PC-3 (cell line): ENCODE data around the gene THTPA. TPM values are rescaled to one million over a fixed set of nuclear protein-coding genes. Genes with fewer than 3 reads are reported as not detected.
"Not testable (repeated sequence)": the region's sequence is repeated elsewhere in the genome, so short reads cannot be mapped to it uniquely, and the experiment has no call there.

ENCODE experiments used
- ATAC-seq: fragments of 200-7000 bp; cut with Tn5 transposase; 2 replicates; pipeline ENCODE4 v1.9.1; 2020; ENCODE audit warnings: mild to moderate bottlenecking, moderate library complexity
- BruUV-seq: library from RNA; stranded (reverse); fragments of 400-500 nt; replicated peaks from 2 replicates; lab custom pipeline; 2021; lab: Mats Ljungman, UMichigan
- CTCF ChIA-PET: fragments of 300-600 bp; sonication (Branson Sonifier 250); formaldehyde crosslinking; loops from one replicate; lab custom pipeline; 2022; ENCODE audit warnings: antibody characterized with exemption; lab: Charles Lee
- POLR2A ChIA-PET: fragments of 300-600 bp; sonication (Branson Sonifier 250); formaldehyde crosslinking; loops from one replicate; lab custom pipeline; 2022; ENCODE audit warnings: antibody characterized with exemption; ENCODE audit not compliant: unreplicated experiment; lab: Charles Lee
- DNase-seq: peaks from one replicate; pipeline ENCODE4 v3.0.0-alpha.2; 2015
- H2AFZ ChIP-seq: fragments of 300-600 bp; sonication (generic); 2 replicates; pipeline ENCODE4 v1.6.0; 2016; ENCODE audit warnings: antibody characterized with exemption, low read length
- H3F3A ChIP-seq: fragments of 300-600 bp; sonication (generic); one replicate; pipeline ENCODE4 v1.6.0; 2017; ENCODE audit warnings: antibody characterized with exemption, low read length, control low read depth, mild to moderate bottlenecking; ENCODE audit not compliant: unreplicated experiment
- H3K27ac ChIP-seq: fragments of 300-600 bp; sonication (generic); 2 replicates; pipeline ENCODE4 v1.5.1; 2016; ENCODE audit warnings: mild to moderate bottlenecking, low read length
- H3K27me3 ChIP-seq: fragments of 300-600 bp; sonication (generic); 2 replicates; pipeline ENCODE4 v1.6.1; 2016; ENCODE audit warnings: low read length, mixed read lengths
- H3K36me3 ChIP-seq: fragments of 300-600 bp; sonication (generic); 2 replicates; pipeline ENCODE4 v1.6.1; 2016; ENCODE audit warnings: low read depth, mixed run types, low read length, mixed read lengths
- H3K4me1 ChIP-seq: fragments of 300-600 bp; sonication (generic); 2 replicates; pipeline ENCODE4 v1.5.1; 2016; ENCODE audit warnings: low read length; ENCODE audit not compliant: insufficient read depth
- H3K4me2 ChIP-seq: fragments of 300-600 bp; sonication (generic); 2 replicates; pipeline ENCODE4 v1.6.0; 2016; ENCODE audit warnings: low read length
- H3K4me3 ChIP-seq: fragments of 300-600 bp; sonication (generic); 2 replicates; pipeline ENCODE4 v1.5.1; 2016; ENCODE audit warnings: mild to moderate bottlenecking, low read length, mixed read lengths
- H3K79me2 ChIP-seq: fragments of 300-600 bp; sonication (generic); 2 replicates; pipeline ENCODE4 v1.6.1; 2017; ENCODE audit warnings: low read length, mixed read lengths
- H3K9ac ChIP-seq: fragments of 300-600 bp; sonication (generic); 2 replicates; pipeline ENCODE4 v1.6.0; 2016; ENCODE audit warnings: mild to moderate bottlenecking, low read length
- H3K9me2 ChIP-seq: fragments of 300-600 bp; sonication (generic); replicated peaks from 2 replicates; pipeline ENCODE4 v1.6.1; 2016; ENCODE audit warnings: mixed run types, low read length, mixed read lengths
- H3K9me3 ChIP-seq: fragments of 300-600 bp; sonication (generic); 2 replicates; pipeline ENCODE4 v1.6.1; 2016; ENCODE audit warnings: low read length, mixed read lengths
- H4K20me1 ChIP-seq: fragments of 300-600 bp; sonication (generic); 2 replicates; pipeline ENCODE4 v1.6.1; 2016; ENCODE audit warnings: low read length, mixed read lengths
- CTCF ChIP-seq: fragments of 300-600 bp; sonication (generic); conservative IDR thresholded peaks from 2 replicates; pipeline ENCODE4 v1.5.1; 2017; ENCODE audit warnings: antibody characterized with exemption, low read depth, mild to moderate bottlenecking, low read length
- EZH2 ChIP-seq: fragments of 300-600 bp; sonication (generic); IDR thresholded peaks from one replicate; pipeline ENCODE4 v1.6.1; 2017; ENCODE audit warnings: antibody characterized with exemption, mild to moderate bottlenecking, low read length; ENCODE audit not compliant: unreplicated experiment
- EZH2phosphoT487 ChIP-seq: fragments of 300-600 bp; sonication (generic); IDR thresholded peaks from 2 replicates; pipeline ENCODE4 v1.6.1; 2018; ENCODE audit warnings: mild to moderate bottlenecking, antibody characterized with exemption, low read length, borderline replicate concordance
- intact Hi-C: fragments of 100-400 bp; cut with micrococcal nuclease; formaldehyde crosslinking; loops from 2 replicates; pipeline ENCODE4 v1.9.0; 2023
- total RNA-seq: library from RNA; depleted of rRNA; stranded (reverse); fragments of >200 nt; gene quantifications from 2 replicates; pipeline ENCODE4 v1.2.3, GENCODE V29; 2014

The THTPA gene
- total RNA-seq, 1 experiment from 2014 or later: 13.0 TPM

- Histone ChIP-seq H3K4me2 (no peak overlapping the region), H3K79me2 (no peaks in the 10 kb centered on the region), H3K9me2 (no peaks in the 10 kb centered on the region), H4K20me1 (no peaks in the 10 kb centered on the region), H3K9me3 (no peaks in the 10 kb centered on the region), H3K9ac (no peak overlapping the region), H2AFZ (no peak overlapping the region), H3K4me1 (no peaks in the 10 kb centered on the region), H3K27me3 (no peaks in the 10 kb centered on the region; the same call in 1 of the 2 replicates), H3F3A (no peaks in the 10 kb centered on the region), H3K27ac (no peak overlapping the region), H3K4me3 (no peak overlapping the region), H3K36me3 (no peaks in the 10 kb centered on the region)
- CTCF ChIA-PET: interaction anchor here (0.7 to 1.5 kb wide), 3 partner anchors 43 to 322 kb away, joined by 3 to 21 read pairs (median 11); no protein-coding TSS in a partner anchor
- peak; percentile 87 for DNase-seq
- TF ChIP-seq EZH2: no peak
- TF ChIP-seq EZH2phosphoT487: no peak
- peak; percentile 85 for TF ChIP-seq CTCF
- intact Hi-C loops: loop anchor here (5.0 kb wide), 2 partner anchors 323 to 338 kb away; no protein-coding TSS in a partner anchor
- BruUV-seq: no TSS peak
- POLR2A ChIA-PET: no interaction called here
- ATAC-seq: peak; percentile 95
Observed at GRCh38 chr14:23588884-23589598, 33.0 kb downstream of the THTPA start.

- H3K4me2 ChIP-seq: no peak overlapping the region
- H3K4me3 ChIP-seq: no peak overlapping the region
- no peaks in the 10 kb centered on the region; the same call in 1 of the 2 replicates for H3K27me3 ChIP-seq
- TF ChIP-seq EZH2 (no peak), CTCF (no peak), EZH2phosphoT487 (no peak)
- no peaks in the 10 kb centered on the region for H3K9me2 ChIP-seq
- DNase-seq: no peak
- H3K4me1 ChIP-seq: no peaks in the 10 kb centered on the region
- ChIA-PET CTCF (interaction anchor here (0.7 to 1.5 kb wide), 3 partner anchors 42 to 321 kb away, joined by 3 to 21 read pairs (median 11); no protein-coding TSS in a partner anchor), POLR2A (no interaction called here)
- no peaks in the 10 kb centered on the region for H3F3A ChIP-seq
- no peak overlapping the region for H3K27ac ChIP-seq
- intact Hi-C loops: loop anchor here (5.0 kb wide), 2 partner anchors 323 to 338 kb away; no protein-coding TSS in a partner anchor
- no peaks in the 10 kb centered on the region for H3K79me2 ChIP-seq
- H4K20me1 ChIP-seq: no peaks in the 10 kb centered on the region
- no peaks in the 10 kb centered on the region for H3K36me3 ChIP-seq
- H3K9me3 ChIP-seq: no peaks in the 10 kb centered on the region
- H2AFZ ChIP-seq: no peak overlapping the region
- ATAC-seq: no peak
- no peak overlapping the region for H3K9ac ChIP-seq
- BruUV-seq: no TSS peak
Observed at GRCh38 chr14:23589606-23590005, 33.5 kb downstream of the THTPA start.

- Histone ChIP-seq H3K4me3 (no peak overlapping the region), H3K9me2 (no peaks in the 10 kb centered on the region), H3K4me2 (no peak overlapping the region), H4K20me1 (no peaks in the 10 kb centered on the region), H3K4me1 (no peaks in the 10 kb centered on the region), H2AFZ (no peak overlapping the region), H3K27ac (no peak overlapping the region), H3K36me3 (no peaks in the 10 kb centered on the region), H3K27me3 (no peaks in the 10 kb centered on the region; the same call in 1 of the 2 replicates), H3K9me3 (no peaks in the 10 kb centered on the region), H3F3A (no peaks in the 10 kb centered on the region), H3K79me2 (no peaks in the 10 kb centered on the region), H3K9ac (no peak overlapping the region)
- ATAC-seq (no peak), DNase-seq (no peak)
- TF ChIP-seq CTCF (no peak), EZH2 (no peak), EZH2phosphoT487 (no peak)
- CTCF ChIA-PET: no interaction called here
- POLR2A ChIA-PET: no interaction called here
- no TSS peak for BruUV-seq
- intact Hi-C loops: no loop called here
Observed at GRCh38 chr14:23590198-23590597, 34.1 kb downstream of the THTPA start.

GRCh38 chr14:23594191-23594590, 38.1 kb downstream of the THTPA start:
- H2AFZ ChIP-seq, POLR2A ChIA-PET, H4K20me1 ChIP-seq, H3K27me3 ChIP-seq, H3K4me3 ChIP-seq, H3K4me2 ChIP-seq, H3K9ac ChIP-seq, H3K4me1 ChIP-seq, H3K27ac ChIP-seq, H3K9me2 ChIP-seq, CTCF ChIA-PET, BruUV-seq, intact Hi-C loops, ATAC-seq, H3K36me3 ChIP-seq, H3F3A ChIP-seq, H3K79me2 ChIP-seq, DNase-seq, H3K9me3 ChIP-seq: not testable (repeated sequence)
